GM12878 (cell line): ENCODE results near the gene MEF2D.

Experiments
- BCL3 ChIP-seq: IDR thresholded peaks from 2 replicates; pipeline ENCODE4 v1.6.1; 2011; ENCODE audit warnings: borderline replicate concordance, low read depth, mild to moderate bottlenecking, moderate library complexity, low read length; ENCODE audit not compliant: insufficient read depth, poor library complexity, severe bottlenecking
- CBX5 ChIP-seq: sonication (generic); IDR thresholded peaks from 2 replicates; pipeline ENCODE4 v1.6.1; 2016; ENCODE audit warnings: low read depth, moderate library complexity, mild to moderate bottlenecking, inconsistent platforms
- CTCF ChIP-seq, 3 experiments: IDR thresholded peaks in 2 of 3; conservative IDR thresholded peaks in 1 of 3; 2 replicates each; pipeline ENCODE4 v1.5.1; 2011; ENCODE audit warnings: low read depth in 3 of 3, low read length in 3 of 3, mild to moderate bottlenecking in 3 of 3, control low read depth in 2 of 3, moderate library complexity in 2 of 3, inconsistent platforms in 1 of 3, mixed read lengths in 1 of 3; ENCODE audit not compliant: control insufficient read depth in 2 of 3, insufficient read depth in 1 of 3; ENCODE audit errors: extremely low read depth in 1 of 3
- E2F4 ChIP-seq: IDR thresholded peaks from 2 replicates; pipeline ENCODE4 v1.6.1; 2012; ENCODE audit warnings: low read depth, low read length, improper control_type of control experiment
- EGR1 ChIP-seq, 2 experiments: IDR thresholded peaks; 1 replicate in 1 of 2; 2 replicates in 1 of 2; pipeline ENCODE4 v1.6.1; 2011 to 2012; ENCODE audit warnings: low read depth in 2 of 2, low read length in 2 of 2, borderline replicate concordance in 1 of 2, mild to moderate bottlenecking in 1 of 2, moderate library complexity in 1 of 2
- FOXM1 ChIP-seq: IDR thresholded peaks from 2 replicates; pipeline ENCODE4 v1.6.1; 2012; ENCODE audit warnings: low read depth, mild to moderate bottlenecking, inconsistent platforms, low read length, moderate library complexity
- POLR2A ChIP-seq: IDR thresholded peaks from 2 replicates; pipeline ENCODE4 v1.6.1; 2011; ENCODE audit warnings: low read depth, mild to moderate bottlenecking, low read length

DNA sequence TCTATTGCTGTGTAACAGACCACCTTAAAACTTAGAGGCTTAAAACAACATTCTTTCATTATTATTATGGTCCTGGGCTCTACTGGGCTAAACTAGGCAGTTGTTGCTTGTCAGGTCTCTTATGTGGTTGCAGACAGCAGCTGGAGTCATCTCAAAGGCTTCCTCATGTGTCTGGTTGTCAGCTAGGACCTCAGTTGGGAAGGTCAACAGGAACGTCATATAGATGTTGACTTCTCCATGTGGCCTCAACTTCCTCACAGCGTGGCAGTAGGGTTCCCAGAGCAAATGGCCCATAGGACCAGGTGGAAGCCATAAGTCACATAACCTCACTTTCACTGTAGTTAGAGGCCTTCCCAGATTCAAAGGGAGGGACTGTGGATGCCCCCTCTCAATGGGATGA, 15.4 kb upstream of the MEF2D start:
- TF ChIP-seq E2F4 (no peak), CBX5 (no peak), CTCF (IDR thresholded peaks at IDR 0.05 in 2 of 3, conservative IDR thresholded peaks at IDR 0.05 in 1 of 3; ENCODE audit: control insufficient read depth in 2 of 3, extremely low read depth in 1 of 3, insufficient read depth in 1 of 3, low read depth in 3 of 3, low read length in 3 of 3) (no peak), BCL3 (no peak), POLR2A (no peak), EGR1 (IDR thresholded peaks at IDR 0.05; ENCODE audit: borderline replicate concordance in 1 of 2, low read depth in 2 of 2, low read length in 2 of 2) (no peak), FOXM1 (no peak)
